Liver (tissue), 9 donors: Measurements from ENCODE around the gene DGCR8. TPM values are rescaled to one million over a fixed set of nuclear protein-coding genes. Genes with fewer than 3 reads are reported as not detected.

Experiments
- DNase-seq: peaks from one replicate; pipeline ENCODE4 v3.0.0-alpha.2; 2017; ENCODE audit warnings: low spot score
- H3K27ac ChIP-seq, 2 donors: one replicate each; pipeline ENCODE4 v1.7.0; 2013; ENCODE audit warnings: inconsistent platforms in 2 of 2, low read length in 2 of 2, control low read depth in 1 of 2, low read depth in 1 of 2, mild to moderate bottlenecking in 1 of 2
- H3K27me3 ChIP-seq, 4 donors: one replicate each; pipeline versions ENCODE4 v1.6.1 to v1.7.0; 2013; ENCODE audit warnings: low read length in 3 of 4, inconsistent platforms in 1 of 4, mild to moderate bottlenecking in 1 of 4, moderate library complexity in 1 of 4; ENCODE audit not compliant: control insufficient read depth in 4 of 4, insufficient read depth in 4 of 4
- H3K36me3 ChIP-seq, 4 donors: one replicate each; pipeline versions ENCODE4 v1.6.1 to v1.7.0; 2013; ENCODE audit warnings: low read length in 3 of 4, mild to moderate bottlenecking in 3 of 4, low read depth in 1 of 4, moderate library complexity in 1 of 4; ENCODE audit not compliant: control insufficient read depth in 4 of 4, insufficient read depth in 3 of 4
- H3K4me1 ChIP-seq, 4 donors: one replicate each; pipeline versions ENCODE4 v1.6.1 to v1.7.0; 2013; ENCODE audit warnings: low read length in 3 of 4, mild to moderate bottlenecking in 3 of 4, moderate library complexity in 1 of 4; ENCODE audit not compliant: control insufficient read depth in 4 of 4, insufficient read depth in 4 of 4
- H3K4me3 ChIP-seq, 3 donors: one replicate each; pipeline versions ENCODE4 v1.6.1 to v1.7.0; 2013; ENCODE audit warnings: low read length in 3 of 3, control low read depth in 1 of 3, low read depth in 1 of 3, mild to moderate bottlenecking in 1 of 3
- H3K9ac ChIP-seq, 2 donors: one replicate each; pipeline ENCODE4 v1.7.0; 2013; ENCODE audit warnings: low read length in 2 of 2, mild to moderate bottlenecking in 2 of 2, moderate library complexity in 2 of 2, control low read depth in 1 of 2, low read depth in 1 of 2
- H3K9me3 ChIP-seq, 4 donors: one replicate each; pipeline versions ENCODE4 v1.6.1 to v1.7.0; 2013; ENCODE audit warnings: low read length in 3 of 4; ENCODE audit not compliant: control insufficient read depth in 4 of 4
- ATF3 ChIP-seq: IDR thresholded peaks from 2 replicates; pipeline ENCODE4 v1.6.1; 2016; ENCODE audit warnings: antibody characterized with exemption
- CTCF ChIP-seq: fragments of 150-350 bp; IDR thresholded peaks from 2 replicates; pipeline ENCODE4 v1.5.1; 2017; ENCODE audit warnings: improper control_type of control experiment, low read depth, low read length; ENCODE audit not compliant: missing input control
- EGR1 ChIP-seq, 2 donors: IDR thresholded peaks; 2 replicates each; pipeline ENCODE4 v1.6.1; 2016 to 2018; ENCODE audit warnings: antibody characterized with exemption in 2 of 2, low read depth in 2 of 2
- FOXA1 ChIP-seq: IDR thresholded peaks from 2 replicates; pipeline ENCODE4 v1.6.1; 2016; ENCODE audit warnings: antibody characterized with exemption
- FOXA2 ChIP-seq: IDR thresholded peaks from 2 replicates; pipeline ENCODE4 v1.6.1; 2016; ENCODE audit warnings: antibody characterized with exemption
- HNF4A ChIP-seq, 2 donors: conservative IDR thresholded peaks; 2 replicates each; pipeline ENCODE4 v1.6.1; 2016; ENCODE audit warnings: antibody characterized with exemption in 2 of 2, mild to moderate bottlenecking in 2 of 2
- HNF4G ChIP-seq: IDR thresholded peaks from 2 replicates; pipeline ENCODE4 v1.6.1; 2016; ENCODE audit warnings: antibody characterized with exemption
- RAD21 ChIP-seq, 2 donors: IDR thresholded peaks; 2 replicates each; pipeline ENCODE4 v1.6.1; 2016; ENCODE audit warnings: antibody characterized with exemption in 2 of 2, mild to moderate bottlenecking in 2 of 2
- REST ChIP-seq: IDR thresholded peaks from 2 replicates; pipeline ENCODE4 v1.6.1; 2016; ENCODE audit warnings: antibody characterized with exemption, mild to moderate bottlenecking
- RXRA ChIP-seq, 2 donors: IDR thresholded peaks; 2 replicates each; pipeline ENCODE4 v1.6.1; 2017 to 2018; ENCODE audit warnings: antibody characterized with exemption in 2 of 2, mild to moderate bottlenecking in 1 of 2
- TAF1 ChIP-seq: conservative IDR thresholded peaks from 2 replicates; pipeline ENCODE4 v1.6.1; 2016; ENCODE audit warnings: antibody characterized with exemption, mild to moderate bottlenecking
- WGBS: extraction: QIAGEN DNeasy Blood & Tissue Kit; methylation state at CpG from one replicate; pipeline ENCODE4 v1.1.7; 2013; 5-methylcytosine and 5-hydroxymethylcytosine counted together
- polyA plus RNA-seq, 2 donors: library from polyadenylated mRNA; stranded (reverse) in 1 of 2; unstranded in 1 of 2; fragments of 200-250 nt in 1 of 2; fragments of >200 nt in 1 of 2; fragmentation: Nextera tagmentation in 1 of 2; extraction: Ambion mirVana in 1 of 2; gene quantifications; one replicate each; pipeline versions ENCODE4 v1.2.1 to v1.2.3, GENCODE V29; 2013 to 2015
- total RNA-seq, 2 donors: library from RNA; depleted of rRNA; stranded (reverse); fragments of >200 nt; gene quantifications; one replicate each; pipeline ENCODE4 v1.2.3, GENCODE V29; 2014
- donor health status: healthy.
- donor health status: healthy.
- donor health status: healthy.
- donor health status: healthy.
- donor health status: healthy.

DGCR8 gene
- total and polyA plus RNA-seq, 4 donors = 7.9 to 27.1 (median 15.8) TPM

GRCh38 chr22:20036084-20036482 lies 44.0 kb upstream of the DGCR8 start:
- no peak overlapping the region for H3K9ac ChIP-seq
- H3K36me3 ChIP-seq = peaks cover 0 to 26% (median 10%) of the 10 kb centered on the region in 4 donors
- H3K9me3 ChIP-seq = no peaks in the 10 kb centered on the region
- 93% methylated on average over 10 of the region's 10 CpGs for WGBS
- no peak overlapping the region for H3K27ac ChIP-seq
- no peaks in the 10 kb centered on the region for H3K27me3 ChIP-seq
- peaks cover 13 to 25% (median 18%) of the 10 kb centered on the region in 4 donors for H3K4me1 ChIP-seq
- TF ChIP-seq REST (no peak), TAF1 (no peak), FOXA1 (no peak), CTCF (no peak), HNF4G (no peak), RXRA (IDR thresholded peaks at IDR 0.05) (no peak), FOXA2 (no peak)
- no peak overlapping the region for H3K4me3 ChIP-seq
- DNase-seq = no peak

- no peak overlapping the region for H3K9ac ChIP-seq
- H3K27ac ChIP-seq = no peak overlapping the region
- H3K4me3 ChIP-seq = no peak overlapping the region
- DNase-seq = no peak
- H3K36me3 ChIP-seq = peaks cover 0 to 26% (median 10%) of the 10 kb centered on the region in 4 donors
- H3K27me3 ChIP-seq = no peaks in the 10 kb centered on the region
- no peak for TF ChIP-seq EGR1 (IDR thresholded peaks at IDR 0.05; ENCODE audit: low read depth in 2 of 2)
- no peak for TF ChIP-seq RAD21 (IDR thresholded peaks at IDR 0.05)
- TF ChIP-seq HNF4A (conservative IDR thresholded peaks at IDR 0.05) = no peak
- TF ChIP-seq REST = no peak
- TF ChIP-seq ATF3 = no peak
- 96% methylated on average over 25 of the region's 25 CpGs for WGBS
- peaks cover 13 to 25% (median 18%) of the 10 kb centered on the region in 4 donors for H3K4me1 ChIP-seq
- no peaks in the 10 kb centered on the region for H3K9me3 ChIP-seq
Observed at GRCh38 chr22:20036535-20037392, 43.3 kb upstream of the DGCR8 start.
